ENCODE data around the gene VWA5B1. TPM values are rescaled to one million over a fixed set of nuclear protein-coding genes. Genes with fewer than 3 reads are reported as not detected.

VWA5B1 gene
- total RNA-seq, 3 donors from 2014 or later, result 0.29 TPM; not detected in 2

- H3K27me3 ChIP-seq, result no peaks in the 10 kb centered on the region
- peaks cover 0 to 8% of the 10 kb centered on the region in 2 donors for H3K4me1 ChIP-seq
- intact Hi-C loops (cut with DNase I; ENCODE audit: low total_unique reads), result no loop called here
- no peaks in the 10 kb centered on the region for H3K9me3 ChIP-seq
- H3K36me3 ChIP-seq, result no peaks in the 10 kb centered on the region
- no peak for DNase-seq (ENCODE audit: low spot score in 2 of 2)
- TF ChIP-seq POLR2AphosphoS5 (IDR thresholded peaks at IDR 0.05), result no peak
- TF ChIP-seq CTCF (IDR thresholded peaks at IDR 0.05), result no peak
- no peak for TF ChIP-seq POLR2A (IDR thresholded peaks at IDR 0.05)
- H3K27ac ChIP-seq, result no peak overlapping the region
- H3K4me3 ChIP-seq, result no peak overlapping the region
Observed at GRCh38 chr1:20327467-20327866, 36.8 kb downstream of the VWA5B1 start.

- no peak for TF ChIP-seq CTCF (IDR thresholded peaks at IDR 0.05)
- TF ChIP-seq POLR2A (IDR thresholded peaks at IDR 0.05), result no peak
- no peak for TF ChIP-seq POLR2AphosphoS5 (IDR thresholded peaks at IDR 0.05)
- intact Hi-C loops (cut with DNase I; ENCODE audit: low total_unique reads), result no loop called here
Observed at GRCh38 chr1:20328201-20328600, 37.5 kb downstream of the VWA5B1 start.

GRCh38 chr1:20329793-20330542 is 39.3 kb downstream of the VWA5B1 start:
- H3K27ac ChIP-seq, result no peak overlapping the region
- peaks cover 0 to 6% of the 10 kb centered on the region in 2 donors for H3K4me1 ChIP-seq
- intact Hi-C loops (cut with DNase I; ENCODE audit: low total_unique reads), result no loop called here
- H3K27me3 ChIP-seq, result no peaks in the 10 kb centered on the region
- H3K36me3 ChIP-seq, result no peaks in the 10 kb centered on the region
- no peak for TF ChIP-seq POLR2AphosphoS5 (IDR thresholded peaks at IDR 0.05)
- no peak for TF ChIP-seq POLR2A (IDR thresholded peaks at IDR 0.05)
- no peak for TF ChIP-seq CTCF (IDR thresholded peaks at IDR 0.05)
- H3K4me3 ChIP-seq, result no peak overlapping the region
- no peaks in the 10 kb centered on the region for H3K9me3 ChIP-seq
- no peak for DNase-seq (ENCODE audit: low spot score in 2 of 2)

More at GRCh38 chr1:20328201-20328600, 37.5 kb downstream of the VWA5B1 start:
- Histone ChIP-seq H3K9me3 (no peaks in the 10 kb centered on the region), H3K4me1 (peaks cover 0 to 8% of the 10 kb centered on the region in 2 donors), H3K27ac (no peak overlapping the region), H3K36me3 (no peaks in the 10 kb centered on the region), H3K27me3 (no peaks in the 10 kb centered on the region), H3K4me3 (no peak overlapping the region)
- DNase-seq (ENCODE audit: low spot score in 2 of 2), result no peak

GRCh38 chr1:20334103-20334502 is 43.4 kb downstream of the VWA5B1 start:
- Histone ChIP-seq H3K9me3 (no peaks in the 10 kb centered on the region), H3K4me1 (no peaks in the 10 kb centered on the region), H3K27me3 (no peaks in the 10 kb centered on the region), H3K4me3 (no peak overlapping the region), H3K27ac (no peak overlapping the region), H3K36me3 (no peaks in the 10 kb centered on the region)
- no peak for DNase-seq (ENCODE audit: low spot score in 2 of 2)
- intact Hi-C loops (cut with DNase I; ENCODE audit: low total_unique reads), result no loop called here
- TF ChIP-seq POLR2A (IDR thresholded peaks at IDR 0.05) (no peak), POLR2AphosphoS5 (IDR thresholded peaks at IDR 0.05) (no peak), CTCF (IDR thresholded peaks at IDR 0.05) (no peak)

GRCh38 chr1:20336105-20336605 is 45.5 kb downstream of the VWA5B1 start:
- Histone ChIP-seq H3K27ac (no peak overlapping the region), H3K4me3 (no peak overlapping the region), H3K9me3 (no peaks in the 10 kb centered on the region), H3K4me1 (no peaks in the 10 kb centered on the region), H3K27me3 (no peaks in the 10 kb centered on the region), H3K36me3 (no peaks in the 10 kb centered on the region)
- DNase-seq (ENCODE audit: low spot score in 2 of 2), result no peak
- no peak for TF ChIP-seq POLR2A (IDR thresholded peaks at IDR 0.05)
- TF ChIP-seq POLR2AphosphoS5 (IDR thresholded peaks at IDR 0.05), result no peak
- TF ChIP-seq CTCF (IDR thresholded peaks at IDR 0.05), result no peak
- intact Hi-C loops (cut with DNase I; ENCODE audit: low total_unique reads), result no loop called here

Measured in breast epithelium (tissue), 4 donors.